Tibial nerve (tissue), 4 donors: ENCODE measurements around the gene ARHGEF28. TPM values are rescaled to one million over a fixed set of nuclear protein-coding genes. Genes with fewer than 3 reads are reported as not detected.

Experiments used
- DNase-seq, 2 donors: peaks; one replicate each; pipeline ENCODE4 v3.0.0-alpha.2; 2019; ENCODE audit warnings: low spot score in 2 of 2
- H3K27ac ChIP-seq, 4 donors: fragments of 200-600 bp; sonication (generic) in 3 of 4; one replicate each; pipeline ENCODE4 v1.5.1; 2017 to 2019; ENCODE audit warnings: mild to moderate bottlenecking in 1 of 4
- H3K27me3 ChIP-seq, 2 donors: fragments of 200-600 bp; sonication (generic) in 1 of 2; one replicate each; pipeline versions ENCODE4 v1.5.1 to v1.6.0; 2017 to 2019
- H3K36me3 ChIP-seq, 3 donors: fragments of 200-600 bp; sonication (generic); one replicate each; pipeline ENCODE4 v1.5.1; 2018 to 2019
- H3K4me1 ChIP-seq, 4 donors: fragments of 200-600 bp; sonication (generic) in 3 of 4; one replicate each; pipeline ENCODE4 v1.5.1; 2017 to 2019
- H3K4me3 ChIP-seq, 4 donors: fragments of 200-600 bp; sonication (generic) in 3 of 4; one replicate each; pipeline ENCODE4 v1.5.1; 2017 to 2019; ENCODE audit warnings: mild to moderate bottlenecking in 1 of 4, moderate library complexity in 1 of 4
- H3K9me3 ChIP-seq, 4 donors: fragments of 200-600 bp; sonication (generic) in 3 of 4; one replicate each; pipeline ENCODE4 v1.5.1; 2017 to 2019
- EP300 ChIP-seq, 2 donors: sonication (generic); formaldehyde crosslinking; IDR thresholded peaks; one replicate each; pipeline ENCODE4 v1.6.1; 2017; ENCODE audit warnings: antibody characterized with exemption in 2 of 2, mild to moderate bottlenecking in 1 of 2
- POLR2A ChIP-seq, 2 donors: fragments of 450-650 bp; IDR thresholded peaks; one replicate each; pipeline ENCODE4 v1.6.1; 2017; ENCODE audit warnings: antibody characterized with exemption in 2 of 2, mild to moderate bottlenecking in 2 of 2, moderate library complexity in 2 of 2
- WGBS, 2 donors: methylation state at CpG; one replicate each; pipeline ENCODE4 v1.1.5; 2018; 5-methylcytosine and 5-hydroxymethylcytosine counted together
- total RNA-seq, 4 donors: library from RNA; depleted of rRNA; stranded (reverse); fragments of >200 nt; gene quantifications; one replicate each; pipeline ENCODE4 v1.1.0, GENCODE V29; 2016
- TF ChIP-seq, protein P1 (sequence below), 5 experiments: fragments of 200-600 bp in 3 of 5; fragments of 450-650 bp in 2 of 5; sonication (generic) in 3 of 5; IDR thresholded peaks; one replicate each; pipeline ENCODE4 v1.5.1; 2016 to 2019; ENCODE audit warnings: antibody characterized with exemption in 5 of 5, mild to moderate bottlenecking in 3 of 5, moderate library complexity in 2 of 5

ARHGEF28 gene
- total RNA-seq, 4 donors from 2014 or later: 66.0 to 83.9 (median 72.5) TPM

DNA sequence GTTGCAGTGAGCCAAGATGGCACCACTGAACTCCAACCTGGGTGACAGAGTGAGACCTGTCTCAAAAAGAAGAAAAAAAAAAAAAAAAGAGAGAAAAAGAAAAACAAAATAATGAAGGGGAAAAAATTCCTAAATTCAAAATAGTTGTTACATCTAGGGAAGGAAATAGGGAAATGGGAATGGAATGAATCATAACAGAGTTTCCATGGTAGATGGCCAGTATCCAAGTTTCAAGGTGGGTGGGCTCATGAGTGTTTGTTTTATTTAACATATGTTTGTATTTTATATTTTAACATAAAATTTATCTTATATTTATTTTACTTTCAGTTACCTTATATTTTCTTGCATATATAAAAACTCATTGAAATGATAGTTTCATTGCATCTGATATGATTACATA is 215.6 kb downstream of the ARHGEF28 start:
- no peak for DNase-seq
- TF ChIP-seq, protein P1, sequence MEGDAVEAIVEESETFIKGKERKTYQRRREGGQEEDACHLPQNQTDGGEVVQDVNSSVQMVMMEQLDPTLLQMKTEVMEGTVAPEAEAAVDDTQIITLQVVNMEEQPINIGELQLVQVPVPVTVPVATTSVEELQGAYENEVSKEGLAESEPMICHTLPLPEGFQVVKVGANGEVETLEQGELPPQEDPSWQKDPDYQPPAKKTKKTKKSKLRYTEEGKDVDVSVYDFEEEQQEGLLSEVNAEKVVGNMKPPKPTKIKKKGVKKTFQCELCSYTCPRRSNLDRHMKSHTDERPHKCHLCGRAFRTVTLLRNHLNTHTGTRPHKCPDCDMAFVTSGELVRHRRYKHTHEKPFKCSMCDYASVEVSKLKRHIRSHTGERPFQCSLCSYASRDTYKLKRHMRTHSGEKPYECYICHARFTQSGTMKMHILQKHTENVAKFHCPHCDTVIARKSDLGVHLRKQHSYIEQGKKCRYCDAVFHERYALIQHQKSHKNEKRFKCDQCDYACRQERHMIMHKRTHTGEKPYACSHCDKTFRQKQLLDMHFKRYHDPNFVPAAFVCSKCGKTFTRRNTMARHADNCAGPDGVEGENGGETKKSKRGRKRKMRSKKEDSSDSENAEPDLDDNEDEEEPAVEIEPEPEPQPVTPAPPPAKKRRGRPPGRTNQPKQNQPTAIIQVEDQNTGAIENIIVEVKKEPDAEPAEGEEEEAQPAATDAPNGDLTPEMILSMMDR (IDR thresholded peaks at IDR 0.05): no peak
- TF ChIP-seq EP300 (IDR thresholded peaks at IDR 0.05): no peak
- no peak for TF ChIP-seq POLR2A (IDR thresholded peaks at IDR 0.05)
- Histone ChIP-seq H3K27me3 (no peaks in the 10 kb centered on the region), H3K4me3 (no peak overlapping the region), H3K27ac (no peak overlapping the region), H3K4me1 (no peaks in the 10 kb centered on the region), H3K9me3 (peaks cover 0 to 7% (median 2%) of the 10 kb centered on the region in 4 donors), H3K36me3 (peaks cover 0 to 32% (median 0%) of the 10 kb centered on the region in 3 donors)

DNA sequence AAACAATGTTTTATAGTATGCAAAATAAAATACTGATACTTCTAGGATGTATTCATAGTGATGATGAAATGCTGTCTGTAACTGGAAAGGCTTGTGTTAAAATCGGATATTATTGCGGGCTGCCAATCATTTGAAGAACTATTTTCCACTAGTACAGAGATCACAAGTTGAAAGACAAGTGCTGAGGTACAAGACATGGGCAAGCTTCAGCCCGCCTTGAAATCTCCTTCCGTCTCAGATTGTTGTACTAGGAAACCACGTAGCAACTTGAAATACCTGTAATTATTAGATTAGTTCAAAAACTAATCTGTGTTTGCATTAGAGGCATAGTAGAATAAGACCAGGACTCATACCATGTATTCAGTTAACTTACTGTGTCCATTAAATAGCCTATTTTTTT is 218.2 kb downstream of the ARHGEF28 start:
- H3K9me3 ChIP-seq: no peaks in the 10 kb centered on the region
- no peak for TF ChIP-seq EP300 (IDR thresholded peaks at IDR 0.05)
- 90 to 93% methylated on average over 5 of the region's 5 CpGs for WGBS, 2 donors
- peaks cover 0 to 36% (median 0%) of the 10 kb centered on the region in 3 donors for H3K36me3 ChIP-seq
- no peaks in the 10 kb centered on the region for H3K4me1 ChIP-seq
- no peak overlapping the region for H3K27ac ChIP-seq
- H3K27me3 ChIP-seq: no peaks in the 10 kb centered on the region
- no peak for DNase-seq
- H3K4me3 ChIP-seq: no peak overlapping the region

DNA sequence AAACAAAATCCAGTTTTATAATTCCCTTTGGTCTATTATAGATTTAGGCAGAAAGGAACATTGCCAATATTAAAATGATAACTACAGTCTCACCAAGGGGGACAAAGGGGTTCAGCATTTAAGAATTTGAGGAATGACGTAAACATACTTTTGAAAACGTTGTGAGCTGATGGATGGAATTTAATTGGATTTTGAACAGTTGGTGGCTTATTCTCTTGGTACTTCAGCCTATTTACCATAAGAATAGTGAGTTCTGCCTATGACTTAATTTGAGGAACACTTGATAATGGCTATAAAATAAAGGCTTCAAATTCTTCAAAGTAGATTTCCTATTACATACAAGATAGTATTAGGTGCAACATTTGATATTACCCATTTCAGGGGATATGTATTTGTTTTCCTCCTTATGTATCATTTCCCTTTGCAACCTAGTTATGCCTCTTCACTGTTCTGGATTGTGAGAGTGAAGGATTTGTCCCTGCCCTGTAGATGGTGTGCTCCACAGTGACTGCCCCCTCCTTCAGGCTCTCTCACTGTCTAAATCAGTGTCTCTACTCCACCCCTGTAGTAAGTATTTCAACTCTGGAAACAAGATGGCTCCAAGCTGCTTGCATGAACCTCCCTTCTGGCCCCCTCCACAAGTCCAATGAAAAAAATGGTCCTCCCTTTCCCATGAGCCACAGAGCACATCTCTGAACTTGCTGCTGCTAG is 225.6 kb downstream of the ARHGEF28 start:
- Histone ChIP-seq H3K4me3 (no peak overlapping the region), H3K9me3 (no peaks in the 10 kb centered on the region), H3K4me1 (peaks cover 0 to 1% (median 0%) of the 10 kb centered on the region in 4 donors), H3K36me3 (peaks cover 0 to 16% (median 0%) of the 10 kb centered on the region in 3 donors), H3K27me3 (no peaks in the 10 kb centered on the region), H3K27ac (no peak overlapping the region)
- no peak for DNase-seq
- WGBS, 2 donors: 35 to 37% methylated on average over 2 of the region's 2 CpGs
- TF ChIP-seq EP300 (IDR thresholded peaks at IDR 0.05): no peak
- TF ChIP-seq POLR2A (IDR thresholded peaks at IDR 0.05): no peak
- TF ChIP-seq, protein P1 (IDR thresholded peaks at IDR 0.05): no peak

DNA sequence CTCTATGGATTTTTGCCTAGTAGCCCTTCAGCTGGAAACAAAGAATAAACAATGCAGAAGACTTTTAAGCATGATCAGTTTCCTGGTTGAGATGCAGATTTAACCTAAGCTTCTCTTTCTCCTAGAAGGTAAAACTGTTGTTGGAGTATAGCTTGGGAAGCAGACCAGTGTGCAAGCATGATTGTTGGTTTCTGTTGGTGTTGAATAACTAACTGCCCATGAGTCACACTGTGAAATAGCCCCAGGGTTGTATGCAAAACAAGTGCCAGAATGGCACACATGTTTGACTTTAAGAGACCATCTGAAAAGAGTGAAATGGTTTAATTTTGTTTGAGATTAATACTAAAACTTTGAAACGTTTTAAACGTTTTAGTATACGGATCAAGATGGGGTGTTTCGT is 227.1 kb downstream of the ARHGEF28 start:
- WGBS, 2 donors: 87 to 93% methylated on average over 4 of the region's 4 CpGs

DNA sequence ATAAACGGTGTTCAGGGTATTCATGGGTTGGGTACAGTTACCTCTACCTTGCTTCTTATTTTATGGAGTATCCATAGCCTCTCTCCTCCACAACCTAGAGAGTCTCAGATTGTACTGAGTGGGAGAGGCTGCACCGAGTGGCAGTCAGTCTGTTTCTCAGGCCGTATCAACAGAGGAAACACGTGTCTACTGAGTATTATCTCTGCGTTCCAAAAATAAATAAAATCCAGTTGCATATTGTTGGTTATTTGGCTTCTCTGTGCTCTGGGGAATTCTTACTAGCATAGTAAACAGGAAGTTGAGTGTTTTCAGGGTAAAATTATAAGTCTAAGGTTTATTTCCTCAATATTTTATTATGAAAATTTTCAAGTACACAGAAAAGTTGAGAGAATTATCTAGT is 231.0 kb downstream of the ARHGEF28 start:
- H3K9me3 ChIP-seq: no peaks in the 10 kb centered on the region
- TF ChIP-seq, protein P1 (IDR thresholded peaks at IDR 0.05): no peak
- TF ChIP-seq POLR2A (IDR thresholded peaks at IDR 0.05) (no peak), EP300 (IDR thresholded peaks at IDR 0.05) (no peak)
- H3K4me1 ChIP-seq: peaks cover 0 to 12% (median 0%) of the 10 kb centered on the region in 4 donors
- 25 to 33% methylated on average over 5 of the region's 5 CpGs for WGBS, 2 donors
- H3K27ac ChIP-seq: no peak overlapping the region
- H3K36me3 ChIP-seq: peaks cover 0 to 37% (median 0%) of the 10 kb centered on the region in 3 donors
- H3K4me3 ChIP-seq: no peak overlapping the region
- DNase-seq: no peak
- H3K27me3 ChIP-seq: no peaks in the 10 kb centered on the region

More for the DNA sequence above, 227.1 kb downstream of the ARHGEF28 start:
- H3K36me3 ChIP-seq: peaks cover 0 to 20% (median 0%) of the 10 kb centered on the region in 3 donors
- H3K9me3 ChIP-seq: no peaks in the 10 kb centered on the region
- no peak overlapping the region for H3K27ac ChIP-seq
- no peaks in the 10 kb centered on the region for H3K27me3 ChIP-seq
- TF ChIP-seq, protein P1 (IDR thresholded peaks at IDR 0.05): no peak
- peaks cover 0 to 8% (median 0%) of the 10 kb centered on the region in 4 donors for H3K4me1 ChIP-seq
- DNase-seq: no peak
- no peak overlapping the region for H3K4me3 ChIP-seq
